ENCODE results near the gene TMEM80. TPM values are rescaled to one million over a fixed set of nuclear protein-coding genes. Genes with fewer than 3 reads are reported as not detected.
A peak's percentile ranks its signal among the peaks of the same experiment; 100 is the strongest.

TMEM80 gene
- total RNA-seq, 2 experiments from 2014 or later = 10.6 to 12.5 TPM

GRCh38 chr11:694563-695287, 891 bp upstream of the TMEM80 start, which contains the start of gene DEAF1:
Gene DEAF1 (minus strand): TSS chr11:695222. CDS start chr11:695047, 175 bp downstream.
- no peak for TF ChIP-seq CTCF (IDR thresholded peaks at IDR 0.05)
- CTCF ChIA-PET = interaction anchor here (1.3 to 4.4 kb wide), 3 partner anchors 28 to 89 kb away, joined by 4 to 35 read pairs (median 33); no protein-coding TSS in a partner anchor
- Mint-ChIP-seq H3K36me3 (ENCODE audit: low read depth) (peaks cover 20% of the 10 kb centered on the region), H3K9me3 (no peaks in the 10 kb centered on the region), H3K27me3 (no peaks in the 10 kb centered on the region), H3K4me3 (peak within 1 kb of the TSS; percentile 88), H3K27ac (peak within 1 kb of the TSS; percentile 94), H3K4me1 (ENCODE audit: low read depth) (peaks cover 53% of the 10 kb centered on the region)
- ATAC-seq (peak; percentile 85), DNase-seq (peak; percentile 99)
- POLR2A ChIA-PET = interaction anchor here (1.0 to 4.1 kb wide), 7 partner anchors 9 to 488 kb away, joined by 3 to 20 read pairs (median 4); partner anchors contain the start of genes BET1L and RIC8A
- intact Hi-C loops (cut with micrococcal nuclease) = no loop called here

DNA sequence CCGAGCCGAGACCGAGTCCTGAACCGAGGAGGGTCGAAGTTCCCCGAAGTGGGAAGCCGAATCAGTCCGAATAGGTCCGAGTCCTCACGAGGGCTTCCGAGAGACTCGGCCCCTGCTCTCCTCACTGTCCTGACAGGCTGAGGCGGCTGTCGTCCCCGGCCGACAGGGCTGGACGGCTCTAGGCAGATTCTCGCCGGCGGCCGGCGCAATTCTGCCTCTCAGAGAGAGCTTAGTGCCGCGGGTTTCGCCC, 403 bp upstream of the TMEM80 start:
- Mint-ChIP-seq H3K9me3 (no peaks in the 10 kb centered on the region), H3K27ac (peak overlapping the region; percentile 94), H3K4me3 (peak overlapping the region; percentile 88), H3K27me3 (no peaks in the 10 kb centered on the region), H3K4me1 (ENCODE audit: low read depth) (peaks cover 51% of the 10 kb centered on the region), H3K36me3 (ENCODE audit: low read depth) (peaks cover 18% of the 10 kb centered on the region)
- POLR2A ChIA-PET = interaction anchor here (0.9 to 4.1 kb wide), 10 partner anchors 8 to 488 kb away, joined by 3 to 20 read pairs (median 4); partner anchors contain the start of genes BET1L, PHRF1 and RIC8A
- TF ChIP-seq CTCF (IDR thresholded peaks at IDR 0.05) = no peak
- DNase-seq = no peak
- intact Hi-C loops (cut with micrococcal nuclease) = no loop called here
- no peak for ATAC-seq
- CTCF ChIA-PET = interaction anchor here (0.9 to 4.4 kb wide), 6 partner anchors 27 to 159 kb away, joined by 3 to 35 read pairs (median 4); no protein-coding TSS in a partner anchor

DNA sequence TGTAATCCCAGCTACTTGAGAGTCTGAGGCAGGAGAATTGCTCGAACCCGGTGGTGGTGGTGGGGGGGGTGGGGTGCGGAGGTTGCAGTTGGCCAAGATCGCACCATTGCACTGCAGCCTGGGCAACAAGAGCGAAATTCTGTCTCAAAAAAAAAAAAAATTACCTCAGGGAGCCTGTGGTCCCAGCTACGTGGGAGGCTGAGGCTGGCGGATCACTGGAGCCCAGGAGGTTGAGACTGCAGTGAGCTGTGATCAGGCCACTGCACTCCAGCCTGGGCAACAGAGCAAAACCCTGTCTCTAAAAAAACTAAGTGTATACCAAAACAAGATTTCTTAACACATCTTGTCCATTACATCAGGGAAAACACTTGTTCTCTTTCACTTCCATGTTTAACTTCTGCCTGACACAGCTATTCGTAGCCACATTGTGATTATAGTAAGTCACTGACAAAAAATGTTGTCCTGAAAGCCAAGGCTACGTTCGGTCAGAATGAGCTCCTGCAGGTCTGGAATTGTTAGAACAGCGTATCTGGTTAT, 1.4 kb downstream of the TMEM80 start:
- TF ChIP-seq CTCF (IDR thresholded peaks at IDR 0.05) = no peak
- no peak for ATAC-seq
- no peaks in the 10 kb centered on the region for H3K9me3 Mint-ChIP-seq
- no peak for DNase-seq
- peaks cover 12% of the 10 kb centered on the region for H3K36me3 Mint-ChIP-seq (ENCODE audit: low read depth)
- no peaks in the 10 kb centered on the region for H3K27me3 Mint-ChIP-seq
- CTCF ChIA-PET = interaction anchor here (0.8 to 4.4 kb wide), 8 partner anchors 8 to 161 kb away, joined by 3 to 35 read pairs (median 4); no protein-coding TSS in a partner anchor
- intact Hi-C loops (cut with micrococcal nuclease) = no loop called here
- H3K4me3 Mint-ChIP-seq = peak overlapping the region; percentile 88
- peaks cover 35% of the 10 kb centered on the region for H3K4me1 Mint-ChIP-seq (ENCODE audit: low read depth)
- POLR2A ChIA-PET = interaction anchor here (0.6 to 1.5 kb wide), 7 partner anchors 25 to 158 kb away, joined by 3 to 5 read pairs (median 4); no protein-coding TSS in a partner anchor
- H3K27ac Mint-ChIP-seq = peak overlapping the region; percentile 17

GRCh38 chr11:697811-698311, 2.2 kb downstream of the TMEM80 start:
- DNase-seq (no peak), ATAC-seq (no peak)
- POLR2A ChIA-PET = interaction anchor here (0.7 to 1.3 kb wide), 3 partner anchors 24 to 29 kb away, joined by 4 read pairs; no protein-coding TSS in a partner anchor
- Mint-ChIP-seq H3K4me3 (no peak overlapping the region), H3K27ac (peak overlapping the region; percentile 18), H3K4me1 (ENCODE audit: low read depth) (peaks cover 29% of the 10 kb centered on the region), H3K9me3 (no peaks in the 10 kb centered on the region), H3K27me3 (no peaks in the 10 kb centered on the region), H3K36me3 (ENCODE audit: low read depth) (peaks cover 10% of the 10 kb centered on the region)
- intact Hi-C loops (cut with micrococcal nuclease) = no loop called here
- TF ChIP-seq CTCF (IDR thresholded peaks at IDR 0.05) = no peak
- CTCF ChIA-PET = interaction anchor here (1.2 to 4.4 kb wide), 4 partner anchors 25 to 143 kb away, joined by 4 to 35 read pairs (median 19); no protein-coding TSS in a partner anchor

Data from activated CD8-positive, alpha-beta T cell treated with anti-CD3 and anti-CD28 coated beads for 36 hours (primary cell).